OCI-LY1 (cell line): Measurements from ENCODE around the gene ZNF514.

Experiments used
- EZH2 ChIP-seq: fragments of 200-600 bp; sonication (generic), shearing (Covaris generic); IDR thresholded peaks from 2 replicates; pipeline ENCODE4 v1.8.0; 2017; ENCODE audit warnings: borderline replicate concordance, mixed run types, mild to moderate bottlenecking, antibody characterized with exemption, low read length, moderate library complexity, mixed read lengths
- TF ChIP-seq, protein P1 (sequence below): fragments of 200-600 bp; sonication (generic), shearing (Covaris generic); IDR thresholded peaks from 2 replicates; pipeline ENCODE4 v1.5.1; 2017; ENCODE audit warnings: mild to moderate bottlenecking, antibody characterized with exemption, low read length, moderate library complexity, mixed read lengths

DNA sequence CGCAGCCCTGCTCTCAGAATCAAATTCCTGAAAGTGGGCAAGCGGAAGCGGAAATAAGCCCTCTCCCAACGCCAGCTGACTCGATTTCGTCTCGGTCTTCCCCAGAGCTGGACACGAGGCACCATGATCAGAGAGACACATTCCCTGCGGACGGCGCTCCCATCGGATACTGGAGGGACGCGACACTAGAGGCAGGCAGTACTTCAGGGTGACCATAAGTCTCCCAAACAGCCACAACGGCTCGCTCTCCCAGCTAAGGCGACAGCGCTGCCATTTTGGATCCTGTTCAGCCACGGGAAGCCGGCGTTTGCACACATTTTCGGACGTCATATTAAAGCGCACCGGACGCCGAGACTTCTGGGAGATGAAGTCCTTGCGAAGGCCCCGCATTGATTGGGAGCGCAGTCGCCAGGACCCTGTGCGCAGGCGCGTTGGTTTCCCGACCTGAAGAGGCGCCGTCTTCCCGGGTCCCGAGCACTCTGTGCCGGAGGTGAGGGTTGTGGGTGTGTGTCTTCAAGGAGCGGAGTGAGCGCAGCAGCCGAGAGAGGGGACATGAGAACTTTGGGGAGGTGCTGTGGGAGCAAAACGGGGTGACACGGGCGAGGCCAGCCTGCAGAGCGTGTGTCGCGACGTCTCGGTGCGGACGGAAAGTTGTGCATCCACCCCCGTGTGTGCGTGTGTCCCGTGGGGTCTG is 5.9 kb upstream of the ZNF514 start, which contains the start of gene ZNF2:
- TF ChIP-seq, protein P1, sequence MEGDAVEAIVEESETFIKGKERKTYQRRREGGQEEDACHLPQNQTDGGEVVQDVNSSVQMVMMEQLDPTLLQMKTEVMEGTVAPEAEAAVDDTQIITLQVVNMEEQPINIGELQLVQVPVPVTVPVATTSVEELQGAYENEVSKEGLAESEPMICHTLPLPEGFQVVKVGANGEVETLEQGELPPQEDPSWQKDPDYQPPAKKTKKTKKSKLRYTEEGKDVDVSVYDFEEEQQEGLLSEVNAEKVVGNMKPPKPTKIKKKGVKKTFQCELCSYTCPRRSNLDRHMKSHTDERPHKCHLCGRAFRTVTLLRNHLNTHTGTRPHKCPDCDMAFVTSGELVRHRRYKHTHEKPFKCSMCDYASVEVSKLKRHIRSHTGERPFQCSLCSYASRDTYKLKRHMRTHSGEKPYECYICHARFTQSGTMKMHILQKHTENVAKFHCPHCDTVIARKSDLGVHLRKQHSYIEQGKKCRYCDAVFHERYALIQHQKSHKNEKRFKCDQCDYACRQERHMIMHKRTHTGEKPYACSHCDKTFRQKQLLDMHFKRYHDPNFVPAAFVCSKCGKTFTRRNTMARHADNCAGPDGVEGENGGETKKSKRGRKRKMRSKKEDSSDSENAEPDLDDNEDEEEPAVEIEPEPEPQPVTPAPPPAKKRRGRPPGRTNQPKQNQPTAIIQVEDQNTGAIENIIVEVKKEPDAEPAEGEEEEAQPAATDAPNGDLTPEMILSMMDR: no peak
- TF ChIP-seq EZH2: no peak
